HEK293 (cell line): ENCODE results near the gene HNRNPH2.

ENCODE experiments used
- CTCF ChIA-PET: fragments of 350-600 bp; formaldehyde crosslinking; extraction: SDS; loops from one replicate; lab custom pipeline; 2021; ENCODE audit warnings: antibody characterized with exemption; lab: Yijun Ruan, JAX
- POLR2A ChIA-PET: fragments of 300-600 bp; formaldehyde crosslinking; extraction: SDS; loops from one replicate; lab custom pipeline; 2020; ENCODE audit warnings: antibody characterized with exemption, inconsistent platforms; lab: Yijun Ruan, JAX
- H3K27ac ChIP-seq: fragments of 200-500 bp; sonication (Bioruptor generic); 2 replicates; pipeline ENCODE4 v1.5.1; 2014; ENCODE audit warnings: low read depth, low read length, control low read depth, inconsistent platforms; ENCODE audit errors: extremely low read depth
- H3K36me3 ChIP-seq, 2 experiments: fragments of 200-500 bp in 1 of 2; sonication (Bioruptor generic) in 1 of 2; 1 replicate in 1 of 2; 2 replicates in 1 of 2; pipeline ENCODE4 v1.5.1; 2014 to 2017; ENCODE audit warnings: inconsistent platforms in 2 of 2, low read length in 2 of 2; ENCODE audit not compliant: control insufficient read depth in 2 of 2, insufficient read depth in 1 of 2
- H3K4me1 ChIP-seq: fragments of 200-500 bp; sonication (Bioruptor generic); 2 replicates; pipeline ENCODE4 v1.5.1; 2014; ENCODE audit warnings: mild to moderate bottlenecking, low read length, inconsistent platforms; ENCODE audit not compliant: control insufficient read depth, insufficient read depth
- H3K4me3 ChIP-seq: 2 replicates; pipeline ENCODE4 v1.5.1; 2011; ENCODE audit warnings: low read depth, mild to moderate bottlenecking, control low read depth, low read length, moderate library complexity
- H3K9me3 ChIP-seq: fragments of 200-500 bp; sonication (Bioruptor generic); 2 replicates; pipeline ENCODE4 v1.5.1; 2014; ENCODE audit warnings: low read depth, low read length, inconsistent platforms; ENCODE audit not compliant: control insufficient read depth, insufficient read depth
- GLI2 ChIP-seq: fragments of 450-650 bp; formaldehyde crosslinking; IDR thresholded peaks from 2 replicates; pipeline ENCODE4; 2017; ENCODE audit warnings: missing biosample characterization, missing genetic modification characterization, low read depth, borderline replicate concordance
- OSR2 ChIP-seq: fragments of 450-650 bp; formaldehyde crosslinking; IDR thresholded peaks from 2 replicates; pipeline ENCODE4 v1.5.1; 2016; ENCODE audit warnings: missing biosample characterization, missing genetic modification characterization
- OVOL3 ChIP-seq: fragments of 450-650 bp; formaldehyde crosslinking; IDR thresholded peaks from 2 replicates; pipeline ENCODE4 v1.5.1; 2016; ENCODE audit warnings: missing biosample characterization, missing genetic modification characterization
- REPIN1 ChIP-seq: fragments of 450-650 bp; formaldehyde crosslinking; IDR thresholded peaks from 2 replicates; pipeline ENCODE4 v1.5.1; 2017; ENCODE audit warnings: missing biosample characterization, missing genetic modification characterization, low read depth
- SALL2 ChIP-seq: fragments of 450-650 bp; formaldehyde crosslinking; IDR thresholded peaks from 2 replicates; pipeline ENCODE4 v1.5.0; 2017; ENCODE audit warnings: missing biosample characterization, mild to moderate bottlenecking, missing genetic modification characterization, borderline replicate concordance
- ZBTB7A ChIP-seq: fragments of 450-650 bp; formaldehyde crosslinking; IDR thresholded peaks from 2 replicates; pipeline ENCODE4 v1.5.1; 2016; ENCODE audit warnings: low read depth, missing biosample characterization, missing genetic modification characterization
- ZEB2 ChIP-seq: fragments of 450-650 bp; formaldehyde crosslinking; IDR thresholded peaks from 2 replicates; pipeline ENCODE4 v1.5.1; 2016; ENCODE audit warnings: missing biosample characterization, missing genetic modification characterization
- ZFP3 ChIP-seq: fragments of 450-650 bp; formaldehyde crosslinking; IDR thresholded peaks from 2 replicates; pipeline ENCODE4 v1.5.1; 2016; ENCODE audit warnings: low read depth, missing biosample characterization, missing genetic modification characterization
- ZNF148 ChIP-seq: fragments of 450-650 bp; formaldehyde crosslinking; IDR thresholded peaks from 2 replicates; pipeline ENCODE4 v1.5.0; 2017; ENCODE audit warnings: missing biosample characterization, missing genetic modification characterization, borderline replicate concordance
- ZNF19 ChIP-seq: fragments of 450-650 bp; formaldehyde crosslinking; IDR thresholded peaks from 2 replicates; pipeline ENCODE4; 2016; ENCODE audit warnings: missing biosample characterization, missing genetic modification characterization, low read depth
- ZNF2 ChIP-seq: fragments of 450-650 bp; formaldehyde crosslinking; IDR thresholded peaks from 2 replicates; pipeline ENCODE4 v1.5.1; 2016; ENCODE audit warnings: missing biosample characterization, missing genetic modification characterization
- ZNF202 ChIP-seq: fragments of 450-650 bp; formaldehyde crosslinking; IDR thresholded peaks from 2 replicates; pipeline ENCODE4 v1.5.1; 2016; ENCODE audit warnings: missing biosample characterization, missing genetic modification characterization, borderline replicate concordance
- ZNF211 ChIP-seq: fragments of 450-650 bp; formaldehyde crosslinking; IDR thresholded peaks from 2 replicates; pipeline ENCODE4 v1.5.1; 2016; ENCODE audit warnings: low read depth, missing biosample characterization, missing genetic modification characterization
- ZNF423 ChIP-seq: fragments of 450-650 bp; formaldehyde crosslinking; IDR thresholded peaks from 2 replicates; pipeline ENCODE4 v1.5.1; 2016; ENCODE audit warnings: missing biosample characterization, missing genetic modification characterization
- ZNF544 ChIP-seq: fragments of 450-650 bp; formaldehyde crosslinking; IDR thresholded peaks from 2 replicates; pipeline ENCODE4 v1.5.0; 2017; ENCODE audit warnings: missing biosample characterization, missing genetic modification characterization
- ZNF548 ChIP-seq: fragments of 450-650 bp; formaldehyde crosslinking; IDR thresholded peaks from 2 replicates; pipeline ENCODE4 v1.5.1; 2016; ENCODE audit warnings: missing biosample characterization, missing genetic modification characterization
- ZNF571 ChIP-seq: fragments of 450-650 bp; formaldehyde crosslinking; IDR thresholded peaks from 2 replicates; pipeline ENCODE4 v1.5.0; 2017; ENCODE audit warnings: missing biosample characterization, missing genetic modification characterization
- ZNF610 ChIP-seq: fragments of 450-650 bp; formaldehyde crosslinking; IDR thresholded peaks from 2 replicates; pipeline ENCODE4 v1.5.1; 2016; ENCODE audit warnings: missing biosample characterization, missing genetic modification characterization, borderline replicate concordance
- ZNF623 ChIP-seq: fragments of 450-650 bp; formaldehyde crosslinking; IDR thresholded peaks from 2 replicates; pipeline ENCODE4 v1.5.1; 2016; ENCODE audit warnings: missing biosample characterization, missing genetic modification characterization
- ZNF639 ChIP-seq: fragments of 450-650 bp; formaldehyde crosslinking; IDR thresholded peaks from 2 replicates; pipeline ENCODE4 v1.5.1; 2016; ENCODE audit warnings: missing biosample characterization, missing genetic modification characterization
- ZNF670 ChIP-seq: fragments of 450-650 bp; formaldehyde crosslinking; IDR thresholded peaks from 2 replicates; pipeline ENCODE4 v1.5.1; 2016; ENCODE audit warnings: missing biosample characterization, missing genetic modification characterization, low read depth
- ZNF843 ChIP-seq: fragments of 450-650 bp; formaldehyde crosslinking; IDR thresholded peaks from 2 replicates; pipeline ENCODE4 v1.5.1; 2016; ENCODE audit warnings: missing biosample characterization, missing genetic modification characterization
- ZSCAN23 ChIP-seq: fragments of 450-650 bp; formaldehyde crosslinking; IDR thresholded peaks from 2 replicates; pipeline ENCODE4 v1.5.1; 2016; ENCODE audit warnings: missing biosample characterization, missing genetic modification characterization
- TF ChIP-seq, protein P1 (sequence below): fragments of 450-650 bp; formaldehyde crosslinking; IDR thresholded peaks from 2 replicates; pipeline ENCODE4 v1.5.1; 2016; ENCODE audit warnings: missing biosample characterization, missing genetic modification characterization
- TF ChIP-seq, protein P2 (sequence below): fragments of 450-650 bp; formaldehyde crosslinking; IDR thresholded peaks from 2 replicates; pipeline ENCODE4 v1.5.1; 2017; ENCODE audit warnings: missing biosample characterization, missing genetic modification characterization

HNRNPH2 gene

GRCh38 chrX:101450961-101451360 is 42.9 kb downstream of the HNRNPH2 start (continued):
- TF ChIP-seq ZBTB7A (tag by site-specific recombination) (no peak), ZNF610 (tag by site-specific recombination) (no peak), OVOL3 (tag by site-specific recombination) (no peak)

DNA sequence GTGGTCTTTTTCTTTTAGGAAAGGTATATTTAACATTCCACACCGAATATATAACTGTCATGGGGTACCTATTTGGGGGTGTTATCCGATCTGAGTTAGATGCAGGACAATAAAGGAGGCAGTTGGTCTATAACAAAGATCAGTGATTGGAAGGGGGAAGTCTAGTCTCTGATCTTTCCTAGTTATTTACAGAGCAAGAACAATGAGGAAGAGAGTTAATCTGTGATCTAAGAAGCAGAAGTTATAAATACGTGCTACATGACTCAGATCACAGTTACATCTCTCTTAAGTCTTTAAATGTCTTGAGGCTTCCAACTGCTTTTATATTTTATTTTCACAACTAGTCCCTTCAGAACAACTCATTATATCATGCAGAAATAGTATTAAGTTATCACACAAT is 44.0 kb downstream of the HNRNPH2 start:
- Histone ChIP-seq H3K27ac (no peak overlapping the region), H3K4me3 (no peak overlapping the region), H3K4me1 (no peaks in the 10 kb centered on the region), H3K9me3 (no peaks in the 10 kb centered on the region), H3K36me3 (peaks cover 0 to 19% of the 10 kb centered on the region in 2 experiments; a peak in 1 of 3 replicates)
- TF ChIP-seq ZEB2, result no peak
- no peak for TF ChIP-seq ZNF2 (tag by site-specific recombination)
- TF ChIP-seq ZNF639 (tag by site-specific recombination), result no peak
- TF ChIP-seq ZNF843, result no peak
- TF ChIP-seq GLI2 (tag by site-specific recombination), result no peak
- TF ChIP-seq ZNF202 (tag by site-specific recombination), result no peak
- no peak for TF ChIP-seq ZNF623 (tag by site-specific recombination)
- TF ChIP-seq, protein P1, sequence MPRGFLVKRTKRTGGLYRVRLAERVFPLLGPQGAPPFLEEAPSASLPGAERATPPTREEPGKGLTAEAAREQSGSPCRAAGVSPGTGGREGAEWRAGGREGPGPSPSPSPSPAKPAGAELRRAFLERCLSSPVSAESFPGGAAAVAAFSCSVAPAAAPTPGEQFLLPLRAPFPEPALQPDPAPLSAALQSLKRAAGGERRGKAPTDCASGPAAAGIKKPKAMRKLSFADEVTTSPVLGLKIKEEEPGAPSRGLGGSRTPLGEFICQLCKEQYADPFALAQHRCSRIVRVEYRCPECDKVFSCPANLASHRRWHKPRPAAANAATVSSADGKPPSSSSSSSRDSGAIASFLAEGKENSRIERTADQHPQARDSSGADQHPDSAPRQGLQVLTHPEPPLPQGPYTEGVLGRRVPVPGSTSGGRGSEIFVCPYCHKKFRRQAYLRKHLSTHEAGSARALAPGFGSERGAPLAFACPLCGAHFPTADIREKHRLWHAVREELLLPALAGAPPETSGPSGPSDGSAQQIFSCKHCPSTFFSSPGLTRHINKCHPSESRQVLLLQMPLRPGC, result no peak
- TF ChIP-seq ZSCAN23 (tag by site-specific recombination), result no peak
- no peak for TF ChIP-seq OSR2 (tag by site-specific recombination)
- no peak for TF ChIP-seq ZNF211 (tag by site-specific recombination)
- POLR2A ChIA-PET, result no interaction called here
- CTCF ChIA-PET, result interaction anchor here (0.7 kb wide), 1 partner anchor 1448 kb away, joined by 4 read pairs; no protein-coding TSS in a partner anchor

GRCh38 chrX:101460669-101461068 is 52.6 kb downstream of the HNRNPH2 start:
- TF ChIP-seq ZNF19 (tag by site-specific recombination), result no peak
- TF ChIP-seq ZNF148 (tag by site-specific recombination), result no peak
- TF ChIP-seq, protein P2, sequence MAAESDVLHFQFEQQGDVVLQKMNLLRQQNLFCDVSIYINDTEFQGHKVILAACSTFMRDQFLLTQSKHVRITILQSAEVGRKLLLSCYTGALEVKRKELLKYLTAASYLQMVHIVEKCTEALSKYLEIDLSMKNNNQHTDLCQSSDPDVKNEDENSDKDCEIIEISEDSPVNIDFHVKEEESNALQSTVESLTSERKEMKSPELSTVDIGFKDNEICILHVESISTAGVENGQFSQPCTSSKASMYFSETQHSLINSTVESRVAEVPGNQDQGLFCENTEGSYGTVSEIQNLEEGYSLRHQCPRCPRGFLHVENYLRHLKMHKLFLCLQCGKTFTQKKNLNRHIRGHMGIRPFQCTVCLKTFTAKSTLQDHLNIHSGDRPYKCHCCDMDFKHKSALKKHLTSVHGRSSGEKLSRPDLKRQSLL, result no peak
- TF ChIP-seq ZNF548, result no peak
- TF ChIP-seq ZEB2, result no peak
- TF ChIP-seq REPIN1 (tag by site-specific recombination), result no peak
- no peak for TF ChIP-seq SALL2 (tag by site-specific recombination)
- no peak for TF ChIP-seq ZNF423 (tag by site-specific recombination)
- TF ChIP-seq ZFP3 (tag by site-specific recombination), result no peak
- TF ChIP-seq ZNF544 (tag by site-specific recombination), result no peak
- TF ChIP-seq ZNF670, result no peak
- TF ChIP-seq ZNF571 (tag by site-specific recombination), result no peak
- Histone ChIP-seq H3K36me3 (peaks cover 0 to 2% of the 10 kb centered on the region in 2 experiments; a peak in 1 of 3 replicates), H3K9me3 (no peaks in the 10 kb centered on the region; the same call in 1 of the 2 replicates), H3K4me1 (no peaks in the 10 kb centered on the region), H3K27ac (no peak overlapping the region), H3K4me3 (no peak overlapping the region)
- ChIA-PET CTCF (interaction anchor here (0.6 to 2.2 kb wide), 3 partner anchors 8 to 1445 kb away, joined by 3 to 10 read pairs (median 3); no protein-coding TSS in a partner anchor), POLR2A (no interaction called here)
